ENCODE data around the gene UBB.

The UBB gene

DNA sequence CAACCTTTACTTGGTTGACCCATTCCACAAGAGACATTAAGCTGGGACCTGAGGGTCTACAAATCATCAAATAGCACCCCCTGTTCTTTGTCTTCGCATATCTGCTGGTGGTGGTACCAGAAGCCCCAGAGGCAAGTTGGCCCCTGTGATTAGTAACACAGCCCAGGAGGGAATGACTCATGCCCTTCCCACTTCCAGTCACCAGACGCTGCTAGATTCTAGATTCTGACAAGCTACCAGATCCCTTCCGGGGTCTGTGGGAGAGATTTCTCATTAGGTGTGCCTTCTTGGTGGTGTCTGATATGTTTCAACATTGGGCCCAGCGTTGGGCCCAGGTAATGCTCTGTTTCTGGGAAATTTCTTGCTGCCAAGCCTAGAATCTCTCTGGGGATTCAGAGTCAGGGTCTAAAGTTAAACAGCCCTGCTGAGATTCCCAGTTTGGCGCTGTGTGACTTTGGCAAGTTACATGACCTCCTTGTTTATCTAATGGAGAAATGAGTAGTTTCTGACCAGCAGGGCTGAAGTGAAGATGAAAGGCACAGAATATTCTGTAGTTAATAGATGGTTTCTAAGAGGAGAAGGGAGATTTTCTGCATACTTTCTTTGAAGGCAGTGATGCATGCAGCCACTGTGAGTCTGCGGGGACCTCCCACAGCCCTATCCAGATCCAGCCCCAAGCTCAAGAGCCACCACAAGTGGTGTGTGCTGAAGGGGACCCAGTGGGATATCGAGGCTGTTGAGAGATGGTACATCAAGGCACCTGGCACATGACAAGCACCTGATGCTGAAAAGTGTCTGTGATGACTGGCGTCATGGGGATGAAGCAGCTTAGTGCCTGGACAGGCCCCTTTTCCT is 38.4 kb downstream of the UBB start:
- DNase-seq = peak; percentile 23

DNA sequence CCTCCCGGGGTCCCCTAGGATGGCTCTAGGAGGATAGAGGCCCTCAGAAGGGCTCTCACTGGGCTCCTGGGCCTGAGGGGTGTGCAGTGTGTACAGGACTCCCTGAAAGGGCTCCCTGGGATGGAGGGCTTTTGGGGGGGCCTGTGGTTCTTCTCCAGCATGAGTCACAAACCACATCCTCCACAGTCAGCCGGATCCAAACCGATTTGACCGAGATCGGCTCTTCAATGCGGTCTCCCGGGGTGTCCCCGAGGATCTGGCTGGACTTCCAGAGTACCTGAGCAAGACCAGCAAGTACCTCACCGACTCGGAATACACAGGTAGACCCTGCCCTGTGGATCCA is 39.0 kb downstream of the UBB start:
- peak; percentile 36 for DNase-seq

GRCh38 chr17:16422416-16422815 is 41.5 kb downstream of the UBB start:
- no peak for DNase-seq

GRCh38 chr17:16423226-16423872 is 42.5 kb downstream of the UBB start:
- DNase-seq = no peak

DNA sequence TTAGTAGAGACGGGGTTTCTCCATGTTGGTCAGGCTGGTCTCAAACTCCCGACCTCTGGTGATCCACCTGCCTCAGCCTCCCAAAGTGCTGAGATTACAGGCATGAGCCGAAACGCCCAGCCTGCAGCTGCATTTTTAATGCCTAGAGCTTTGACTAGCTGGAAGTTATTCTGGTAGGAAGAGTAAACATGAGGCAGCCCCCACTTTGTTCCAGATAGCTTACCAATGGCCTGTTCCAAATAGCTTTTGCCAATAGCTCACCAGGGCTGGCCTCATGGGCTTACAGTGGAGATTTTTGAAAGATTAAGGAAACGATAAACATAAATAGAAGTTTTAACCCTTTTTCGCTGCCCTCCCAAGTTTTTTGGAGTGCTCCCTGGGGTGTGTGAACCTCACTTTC is 44.3 kb downstream of the UBB start:
- DNase-seq = no peak

- DNase-seq = peak; percentile 57
Observed at GRCh38 chr17:16425698-16426659, 45.1 kb downstream of the UBB start.

DNA sequence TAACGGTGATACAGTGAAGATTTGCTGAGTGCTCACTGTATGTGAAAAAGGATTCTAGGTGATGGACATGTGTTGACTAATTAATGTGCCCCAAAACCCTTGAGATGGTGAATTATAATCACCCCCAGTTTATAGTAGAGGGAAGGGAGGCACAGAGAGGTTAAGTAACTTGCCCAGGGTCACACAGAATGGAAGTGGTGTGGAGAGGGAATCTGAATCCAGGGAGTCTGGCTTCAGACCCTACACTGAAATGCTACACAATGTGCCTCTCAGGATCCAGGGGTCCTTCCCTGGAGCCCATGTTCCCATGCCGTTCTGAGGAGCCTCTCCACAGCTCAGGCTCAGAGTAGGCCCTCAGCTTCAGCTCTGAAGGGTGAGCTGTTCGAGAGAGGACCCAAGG is 46.1 kb downstream of the UBB start:
- no peak for DNase-seq

- DNase-seq = peak; percentile 67
Observed at GRCh38 chr17:16428098-16428882, 47.4 kb downstream of the UBB start.

- DNase-seq = no peak
Observed at GRCh38 chr17:16429083-16429482, 48.2 kb downstream of the UBB start.

DNA sequence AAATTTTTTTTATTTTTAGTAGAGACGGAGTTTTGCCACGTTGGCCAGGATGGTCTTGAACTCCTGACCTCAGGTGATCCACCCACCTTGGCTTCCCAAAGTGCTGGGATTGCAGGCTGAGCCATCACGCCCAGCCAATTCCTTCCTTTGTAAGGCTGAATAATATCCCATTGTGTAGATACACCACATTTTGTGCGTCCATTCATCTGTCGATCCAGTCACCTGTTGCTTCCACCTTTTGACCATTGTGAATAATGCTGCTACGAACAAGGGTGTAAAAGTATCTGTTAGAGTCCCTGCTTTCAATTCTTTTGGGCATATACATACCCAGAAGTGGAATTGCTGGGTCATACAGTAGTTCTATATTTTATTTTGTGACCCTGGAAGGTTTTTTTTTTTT is 49.8 kb downstream of the UBB start:
- DNase-seq = no peak

DNA sequence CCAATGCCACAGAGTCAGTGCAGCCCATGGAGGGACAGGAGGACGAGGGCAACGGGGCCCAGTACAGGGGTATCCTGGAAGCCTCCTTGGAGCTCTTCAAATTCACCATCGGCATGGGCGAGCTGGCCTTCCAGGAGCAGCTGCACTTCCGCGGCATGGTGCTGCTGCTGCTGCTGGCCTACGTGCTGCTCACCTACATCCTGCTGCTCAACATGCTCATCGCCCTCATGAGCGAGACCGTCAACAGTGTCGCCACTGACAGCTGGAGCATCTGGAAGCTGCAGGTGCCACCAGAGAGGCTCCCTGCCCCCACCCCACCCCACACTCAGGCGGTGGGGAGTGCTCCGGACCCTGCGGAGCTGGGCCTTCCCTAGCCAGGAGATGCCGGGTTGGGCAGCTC is 51.1 kb downstream of the UBB start:
- DNase-seq = no peak

All from femur (tissue), 1 donor.